B cell (primary cell): Measurements from ENCODE around the gene PRKCA.

Experiments used
- EZH2 ChIP-seq: IDR thresholded peaks from 2 replicates; pipeline ENCODE4 v1.6.1; 2012; ENCODE audit warnings: borderline replicate concordance, low read depth, mild to moderate bottlenecking, moderate library complexity, low read length; ENCODE audit not compliant: insufficient read depth, poor library complexity, severe bottlenecking
- TF ChIP-seq, protein P1 (sequence below): fragments of 200-600 bp; IDR thresholded peaks from one replicate; pipeline ENCODE4 v1.8.0; 2022; ENCODE audit warnings: antibody characterized with exemption, mild to moderate bottlenecking

DNA sequence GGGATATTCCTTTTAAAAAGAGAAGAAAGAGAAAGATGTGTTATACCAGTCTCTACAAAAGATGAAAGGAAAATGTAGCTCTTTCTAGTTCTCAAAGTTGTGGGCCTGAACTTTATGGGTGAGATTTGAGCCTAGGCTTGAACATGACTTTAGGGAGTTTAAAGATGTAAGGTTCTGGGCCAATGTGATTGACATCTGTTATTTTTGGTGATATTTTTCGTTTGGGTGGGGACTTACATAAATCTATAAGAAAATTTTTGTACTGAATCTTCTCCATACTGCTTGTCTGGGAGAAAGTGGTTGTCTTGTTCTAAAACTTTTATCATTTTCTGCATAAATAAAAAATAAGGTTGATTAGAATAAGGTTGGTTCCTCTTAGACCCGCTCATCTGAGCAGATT, 4.8 kb downstream of the PRKCA start:
- TF ChIP-seq, protein P1, sequence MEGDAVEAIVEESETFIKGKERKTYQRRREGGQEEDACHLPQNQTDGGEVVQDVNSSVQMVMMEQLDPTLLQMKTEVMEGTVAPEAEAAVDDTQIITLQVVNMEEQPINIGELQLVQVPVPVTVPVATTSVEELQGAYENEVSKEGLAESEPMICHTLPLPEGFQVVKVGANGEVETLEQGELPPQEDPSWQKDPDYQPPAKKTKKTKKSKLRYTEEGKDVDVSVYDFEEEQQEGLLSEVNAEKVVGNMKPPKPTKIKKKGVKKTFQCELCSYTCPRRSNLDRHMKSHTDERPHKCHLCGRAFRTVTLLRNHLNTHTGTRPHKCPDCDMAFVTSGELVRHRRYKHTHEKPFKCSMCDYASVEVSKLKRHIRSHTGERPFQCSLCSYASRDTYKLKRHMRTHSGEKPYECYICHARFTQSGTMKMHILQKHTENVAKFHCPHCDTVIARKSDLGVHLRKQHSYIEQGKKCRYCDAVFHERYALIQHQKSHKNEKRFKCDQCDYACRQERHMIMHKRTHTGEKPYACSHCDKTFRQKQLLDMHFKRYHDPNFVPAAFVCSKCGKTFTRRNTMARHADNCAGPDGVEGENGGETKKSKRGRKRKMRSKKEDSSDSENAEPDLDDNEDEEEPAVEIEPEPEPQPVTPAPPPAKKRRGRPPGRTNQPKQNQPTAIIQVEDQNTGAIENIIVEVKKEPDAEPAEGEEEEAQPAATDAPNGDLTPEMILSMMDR: no peak
- no peak for TF ChIP-seq EZH2
